CD4-positive, alpha-beta T cell treated with Interleukin-15 for 4 hours (primary cell): Measurements from ENCODE around the gene A2ML1.
"Not testable (repeated sequence)": the region's sequence is repeated elsewhere in the genome, so short reads cannot be mapped to it uniquely, and the experiment has no call there.

Experiments used
- DNase-seq: peaks from one replicate; pipeline ENCODE4 v3.0.0-alpha.2; 2020; ENCODE audit warnings: low spot score

Gene A2ML1

DNA sequence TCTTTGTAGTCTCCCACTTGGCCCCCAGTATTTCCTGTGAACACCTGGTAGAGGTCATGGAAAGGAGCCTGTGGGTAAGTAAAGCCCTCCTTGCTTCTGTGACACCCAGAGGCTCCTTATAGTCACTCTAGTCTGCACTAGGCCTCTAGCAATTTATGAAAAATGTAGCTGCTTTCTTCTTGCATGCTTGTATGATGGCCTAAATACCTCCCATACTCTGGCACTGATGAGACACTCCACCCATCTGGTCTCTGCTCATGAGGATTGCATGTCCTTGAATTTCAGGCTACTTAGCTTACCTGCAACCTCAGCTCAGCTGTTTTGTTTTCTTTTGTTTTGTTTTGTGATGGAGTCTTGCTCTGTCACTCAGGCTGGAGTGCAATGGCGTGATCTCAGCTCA lies 4.6 kb upstream of the A2ML1 start:
- DNase-seq: no peak

DNA sequence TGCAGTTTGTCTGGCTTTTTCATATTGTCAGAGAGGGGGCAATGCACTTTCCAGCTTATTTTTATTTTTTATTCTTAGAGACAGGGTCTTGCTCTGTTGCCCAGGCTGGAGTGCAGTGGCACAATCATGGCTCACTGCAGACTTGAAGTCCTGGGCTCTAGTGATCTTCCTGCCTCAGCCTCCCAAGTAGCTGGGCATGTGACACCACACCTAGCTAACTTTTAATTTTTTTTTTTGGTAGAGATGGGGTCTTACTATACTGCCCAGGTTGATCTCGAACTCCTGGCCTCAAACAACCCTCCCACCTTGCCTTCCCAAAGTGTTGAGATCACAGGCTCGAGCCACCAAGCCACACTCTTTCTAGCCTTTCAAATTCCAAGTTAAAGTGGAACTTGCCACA lies 3.9 kb upstream of the A2ML1 start:
- no peak for DNase-seq

DNA sequence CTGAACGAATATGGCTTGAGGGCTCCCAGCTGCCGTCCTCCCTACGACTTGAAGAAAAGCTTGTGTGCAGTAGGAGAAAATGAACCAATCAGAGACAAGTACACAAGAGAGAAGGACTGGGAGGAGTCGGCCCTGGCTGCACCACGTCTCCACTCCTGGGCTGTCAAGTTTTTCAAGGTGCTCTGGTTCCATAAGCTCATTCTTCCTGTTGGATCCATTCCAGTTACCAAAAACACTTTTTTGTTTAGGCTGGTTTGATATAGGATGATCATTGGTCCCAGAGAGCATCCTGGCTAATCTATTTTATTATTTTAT lies 2.8 kb upstream of the A2ML1 start:
- DNase-seq: no peak

DNA sequence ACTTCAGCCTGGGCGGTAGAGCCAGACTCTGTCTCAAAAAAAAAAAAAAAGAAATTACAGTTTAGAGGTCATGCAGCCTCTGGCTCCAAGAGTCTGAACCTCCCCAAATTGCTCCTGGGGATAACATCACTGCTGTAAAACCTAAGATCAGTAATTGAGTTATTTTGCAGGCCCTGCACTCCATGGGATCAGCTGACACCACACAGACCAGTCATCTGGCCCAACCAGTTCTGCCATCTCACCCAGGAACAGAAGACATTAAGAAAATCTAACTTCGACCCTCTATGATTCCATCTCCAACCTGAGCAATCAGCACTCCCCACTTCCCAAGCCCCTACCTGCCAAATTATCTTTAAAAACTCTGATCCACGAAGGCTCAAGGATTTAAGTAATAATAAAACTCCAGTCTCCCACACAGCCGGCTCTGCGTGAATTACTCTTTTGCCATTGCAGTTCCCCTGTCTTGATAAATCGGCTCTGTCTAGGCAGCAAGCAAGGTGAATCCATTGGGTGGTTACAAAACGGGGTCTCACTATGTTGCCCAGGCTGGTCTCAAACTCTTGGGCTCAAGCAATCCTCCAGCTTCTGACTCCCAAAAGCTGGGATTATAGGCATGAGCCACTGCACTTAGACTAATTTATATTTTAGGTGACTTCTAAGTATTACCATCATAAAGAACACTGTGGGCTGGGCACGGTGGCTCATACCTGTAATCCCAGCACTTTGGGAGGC lies 1.6 kb upstream of the A2ML1 start:
- not testable (repeated sequence) for DNase-seq

- no peak for DNase-seq
Observed at GRCh38 chr12:8821591-8821990, 830 bp upstream of the A2ML1 start.

DNA sequence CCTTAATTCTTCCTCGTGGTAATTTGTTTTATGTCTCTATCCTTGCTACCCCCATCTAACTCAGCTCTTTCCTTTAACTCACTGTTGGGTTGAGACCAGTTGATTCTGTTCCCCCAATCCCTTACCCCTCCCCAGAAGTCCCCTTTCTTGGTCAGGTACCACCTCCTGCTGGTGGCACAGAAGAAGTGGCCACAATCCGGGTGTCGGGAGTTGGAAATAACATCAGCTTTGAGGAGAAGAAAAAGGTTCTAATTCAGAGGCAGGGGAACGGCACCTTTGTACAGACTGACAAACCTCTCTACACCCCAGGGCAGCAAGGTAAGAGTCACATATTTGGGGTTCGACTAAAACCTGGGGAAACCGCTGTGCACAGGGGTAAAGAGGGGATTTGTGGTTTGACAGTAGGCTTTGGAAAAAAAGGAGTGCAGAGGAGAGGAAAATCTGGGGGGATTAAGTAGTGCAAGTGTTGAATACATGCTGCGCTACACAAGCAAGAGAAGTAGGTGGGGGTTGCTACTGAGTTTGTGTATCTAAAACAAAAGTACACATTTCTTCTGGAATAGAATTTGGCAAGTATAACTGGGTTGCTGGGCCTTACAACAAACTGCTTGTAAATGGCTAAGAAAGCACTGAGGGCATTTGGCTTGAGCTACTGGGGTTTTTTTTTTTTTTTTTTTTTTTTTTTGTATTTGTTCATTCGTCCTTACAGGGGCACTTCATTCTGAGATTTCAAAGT lies 1.3 kb downstream of the A2ML1 start:
- DNase-seq: no peak

DNA sequence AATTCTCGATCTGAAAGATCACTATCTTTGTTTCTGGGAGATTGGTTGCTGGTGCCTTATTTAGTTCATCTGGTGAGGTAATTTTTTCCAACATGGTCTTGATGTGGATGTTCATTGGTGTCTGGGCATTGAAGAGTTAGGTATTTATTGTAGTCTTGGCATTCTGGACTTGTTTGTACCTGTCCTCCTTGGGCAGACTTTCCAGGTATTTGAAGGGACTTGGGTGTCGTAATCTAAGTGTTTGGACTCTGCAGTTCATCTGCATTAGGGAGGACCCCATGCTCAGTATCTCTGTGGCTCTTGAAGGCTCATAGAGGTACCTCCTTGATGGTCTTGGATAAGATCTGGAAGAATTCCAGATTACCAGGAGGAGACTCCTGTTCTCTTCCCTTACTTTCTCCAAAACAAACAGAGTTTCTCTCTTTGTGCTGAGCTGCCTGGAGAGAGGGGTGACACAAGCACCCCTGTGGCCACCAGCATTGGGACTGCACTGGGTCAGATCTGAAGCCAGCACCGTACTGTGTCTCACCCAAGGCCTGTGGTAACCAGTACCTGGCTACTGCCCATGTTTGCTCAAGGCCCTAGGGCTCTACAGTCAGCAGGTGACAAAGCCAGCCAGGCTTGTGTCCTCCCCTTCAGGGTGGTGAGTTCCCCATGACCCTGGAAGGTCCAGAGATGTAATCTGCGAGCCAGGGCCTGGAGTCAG lies 5.3 kb downstream of the A2ML1 start:
- no peak for DNase-seq

DNA sequence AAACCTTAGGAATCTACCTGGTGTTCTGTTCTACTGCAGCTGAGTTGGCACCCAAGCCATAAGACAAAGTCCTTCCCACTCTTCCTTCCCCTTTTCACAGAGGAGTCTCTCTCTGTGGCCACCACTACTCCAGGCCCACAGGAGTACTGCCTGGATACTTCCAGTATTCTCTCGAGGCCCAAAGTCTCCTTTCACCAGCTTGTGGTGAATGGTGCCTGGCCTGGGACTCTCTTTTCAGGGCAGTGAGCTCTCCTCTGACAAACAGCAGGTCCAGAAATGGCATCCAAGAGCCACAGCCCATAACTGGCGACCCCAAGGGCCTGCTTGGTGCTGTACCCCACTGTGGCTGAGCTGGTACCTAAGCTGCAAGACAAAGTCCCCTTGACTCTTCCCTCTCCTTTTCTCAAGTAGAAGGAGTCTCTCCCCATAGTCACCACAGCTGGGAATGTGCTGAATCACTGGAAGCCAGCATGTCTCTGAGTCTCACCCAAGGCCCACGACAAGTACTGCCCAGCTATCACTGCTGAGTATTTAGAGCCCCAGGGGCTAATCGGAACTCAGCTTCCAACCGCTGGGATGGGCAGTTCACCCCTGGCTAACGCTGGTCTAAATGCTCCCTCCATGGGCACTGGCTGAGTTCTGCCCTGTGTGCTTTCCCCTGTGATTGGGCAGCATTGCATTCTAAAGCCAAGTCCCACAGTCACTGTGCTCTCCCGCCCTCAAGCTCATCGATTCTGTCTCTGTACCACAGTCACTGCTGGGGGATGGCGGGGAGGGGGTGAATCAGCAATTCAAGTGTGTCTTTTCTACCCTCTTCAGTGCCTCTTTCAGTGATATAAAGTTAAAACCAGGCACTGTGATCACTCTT lies 6.1 kb downstream of the A2ML1 start:
- DNase-seq: no peak

DNA sequence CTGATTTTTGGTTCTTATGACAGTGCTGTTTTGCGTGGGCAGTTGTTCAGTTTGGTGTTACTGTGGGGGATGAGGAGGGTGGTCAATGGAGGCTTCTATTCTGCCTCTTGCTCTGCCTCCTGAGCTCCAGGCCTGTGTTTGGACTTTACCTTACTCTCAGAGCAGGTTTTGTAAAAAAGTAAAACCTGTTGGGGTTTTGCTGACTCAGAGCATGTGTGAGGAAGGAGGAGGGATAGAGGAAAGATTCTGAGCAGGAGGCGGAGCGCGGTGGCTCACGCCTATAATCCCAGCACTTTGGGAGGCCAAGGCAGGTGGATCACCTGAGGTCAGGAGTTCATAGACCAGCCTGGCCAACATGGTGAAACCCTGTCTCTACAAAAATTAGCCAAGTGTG lies 6.7 kb downstream of the A2ML1 start:
- DNase-seq: no peak

- no peak for DNase-seq
Observed at GRCh38 chr12:8829621-8830020, 7.2 kb downstream of the A2ML1 start.

- no peak for DNase-seq
Observed at GRCh38 chr12:8831116-8831515, 8.7 kb downstream of the A2ML1 start.

GRCh38 chr12:8832500-8832899 lies 10.1 kb downstream of the A2ML1 start:
- DNase-seq: no peak

- DNase-seq: no peak
Observed at GRCh38 chr12:8834230-8834629, 11.8 kb downstream of the A2ML1 start.

GRCh38 chr12:8837291-8837690 lies 14.9 kb downstream of the A2ML1 start:
- DNase-seq: no peak

- DNase-seq: no peak
Observed at GRCh38 chr12:8840321-8840720, 17.9 kb downstream of the A2ML1 start.

DNA sequence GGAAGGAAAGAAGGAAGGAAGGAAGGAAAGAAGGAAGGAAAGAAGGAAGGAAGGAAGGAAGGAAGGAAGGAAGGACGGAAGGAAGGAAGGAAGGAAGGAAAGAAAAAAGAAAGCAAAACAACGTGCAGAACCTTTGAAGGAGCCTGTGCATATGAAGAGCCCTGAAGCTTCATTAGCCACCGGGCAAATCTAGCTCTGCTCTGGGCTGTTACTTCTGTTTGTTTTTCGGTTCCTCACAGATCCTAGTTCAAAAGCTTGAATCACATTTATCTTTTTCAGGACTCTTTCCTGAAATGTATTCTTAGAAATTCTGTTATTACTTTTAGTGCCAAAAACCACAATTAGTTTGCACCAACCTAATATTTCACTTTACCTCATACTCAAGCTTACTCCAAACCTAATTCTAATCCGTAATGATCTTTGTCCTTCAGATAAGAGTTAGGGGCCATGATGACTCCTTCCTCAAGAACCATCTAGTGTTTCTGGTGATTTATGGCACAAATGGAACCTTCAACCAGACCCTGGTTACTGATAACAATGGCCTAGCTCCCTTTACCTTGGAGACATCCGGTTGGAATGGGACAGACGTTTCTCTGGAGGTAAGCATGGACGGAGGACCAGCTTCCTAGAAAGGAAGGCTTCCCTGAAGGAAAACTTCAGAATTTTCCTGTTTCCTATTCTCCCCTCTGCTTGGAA lies 18.7 kb downstream of the A2ML1 start:
- DNase-seq: no peak

DNA sequence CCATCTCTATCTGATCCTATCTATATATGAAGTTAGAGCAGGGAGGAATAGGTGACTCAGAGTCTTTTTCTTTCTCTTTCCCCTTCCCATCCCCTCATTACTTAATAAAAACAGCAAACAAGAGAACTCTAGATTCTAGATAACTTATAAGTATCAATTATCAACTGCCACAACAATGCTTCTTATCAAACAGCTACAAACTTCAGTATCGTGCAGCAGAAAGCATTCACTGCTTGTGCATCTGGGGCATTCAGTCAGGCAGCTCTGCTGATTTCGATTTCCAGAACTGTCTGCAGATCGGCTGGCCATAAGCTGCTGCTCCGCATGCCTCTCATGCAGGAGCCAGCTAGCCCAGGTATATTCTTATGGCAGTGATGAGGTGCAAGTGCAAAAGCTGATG lies 19.4 kb downstream of the A2ML1 start:
- no peak for DNase-seq

- DNase-seq: no peak
Observed at GRCh38 chr12:8844665-8845064, 22.2 kb downstream of the A2ML1 start.

DNA sequence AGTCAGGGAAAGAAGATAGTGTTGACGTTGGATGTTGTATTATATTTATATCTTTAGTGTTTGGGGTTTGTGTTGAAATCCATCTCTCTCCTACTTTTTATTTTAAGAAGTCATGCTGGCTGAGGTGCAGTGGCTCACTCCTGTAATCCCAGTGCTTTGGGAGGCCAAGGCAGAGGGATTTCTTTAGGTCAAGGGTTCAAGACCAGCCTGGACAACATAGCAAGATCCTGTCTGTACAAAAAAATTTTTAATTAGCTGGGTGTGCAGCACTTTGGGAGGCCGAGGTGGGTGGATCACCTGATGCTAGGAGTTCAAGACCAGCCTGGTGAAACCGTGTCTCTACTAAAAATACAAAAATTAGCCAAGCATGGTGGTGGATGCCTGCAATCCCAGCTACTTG lies 23.9 kb downstream of the A2ML1 start:
- no peak for DNase-seq

GRCh38 chr12:8847435-8847834 lies 25.0 kb downstream of the A2ML1 start:
- no peak for DNase-seq

- no peak for DNase-seq
Observed at GRCh38 chr12:8849876-8850275, 27.5 kb downstream of the A2ML1 start.

- DNase-seq: no peak
Observed at GRCh38 chr12:8852119-8852518, 29.7 kb downstream of the A2ML1 start.
